K562 (cell line): ENCODE measurements around the gene DDAH1. TPM values are rescaled to one million over a fixed set of nuclear protein-coding genes. Genes with fewer than 3 reads are reported as not detected.
A peak's percentile ranks its signal among the peaks of the same experiment; 100 is the strongest.

Source experiments
- ARID1B ChIP-seq: fragments of 450-650 bp; IDR thresholded peaks from 2 replicates; pipeline ENCODE4 v1.6.1; 2016; ENCODE audit warnings: antibody characterized with exemption, mild to moderate bottlenecking, inconsistent platforms
- ATF7 ChIP-seq: fragments of 450-650 bp; IDR thresholded peaks from 2 replicates; pipeline ENCODE4 v1.7.1; 2014; ENCODE audit warnings: mild to moderate bottlenecking, moderate library complexity
- BACH1 ChIP-seq: fragments of 200-800 bp; sonication (Bioruptor generic); IDR thresholded peaks from 2 replicates; pipeline ENCODE4 v1.6.1; 2016; ENCODE audit warnings: missing genetic modification characterization, missing compliant biosample characterization
- FOXA3 ChIP-seq, 2 experiments: fragments of 450-650 bp in 1 of 2; sonication (generic) in 1 of 2; formaldehyde crosslinking; IDR thresholded peaks in 1 of 2; conservative IDR thresholded peaks in 1 of 2; 2 replicates each; pipeline versions ENCODE4 v1.4.0 to v1.8.0; 2020 to 2022; ENCODE audit warnings: mild to moderate bottlenecking in 2 of 2, missing genetic modification reagents in 1 of 2
- GABPA ChIP-seq: fragments of 200-800 bp; sonication (Bioruptor generic); conservative IDR thresholded peaks from 2 replicates; pipeline ENCODE4 v1.6.1; 2016; ENCODE audit warnings: low read depth, missing genetic modification characterization, missing compliant biosample characterization
- HMBOX1 ChIP-seq: sonication (generic); IDR thresholded peaks from 2 replicates; pipeline ENCODE4 v1.6.1; 2016
- MEF2D ChIP-seq: conservative IDR thresholded peaks from 2 replicates; pipeline ENCODE4 v1.6.1; 2016; ENCODE audit warnings: low read depth, missing genetic modification characterization, missing compliant biosample characterization
- NR2C2 ChIP-seq, 2 experiments: fragments of 200-800 bp in 1 of 2; sonication (Bioruptor generic) in 1 of 2; sonication (generic) in 1 of 2; formaldehyde crosslinking in 1 of 2; IDR thresholded peaks; 2 replicates each; pipeline versions ENCODE4 v1.6.1 to v1.8.0; 2016 to 2022; ENCODE audit warnings: mild to moderate bottlenecking in 1 of 2, missing compliant biosample characterization in 1 of 2, missing genetic modification characterization in 1 of 2, missing genetic modification reagents in 1 of 2
- PHF8 ChIP-seq: fragments of 200-600 bp; sonication (generic); IDR thresholded peaks from 2 replicates; pipeline ENCODE4 v1.6.1; 2012; ENCODE audit warnings: mixed run types, mild to moderate bottlenecking, inconsistent platforms, low read length, moderate library complexity, borderline replicate concordance
- TEAD1 ChIP-seq, 2 experiments: fragments of 450-650 bp in 1 of 2; sonication (generic) in 1 of 2; formaldehyde crosslinking; IDR thresholded peaks; 2 replicates each; pipeline versions ENCODE4 v1.4.0 to v1.8.0; 2020 to 2022; ENCODE audit warnings: mild to moderate bottlenecking in 2 of 2, missing genetic modification reagents in 1 of 2
- ZBTB5 ChIP-seq: fragments of 450-650 bp; IDR thresholded peaks from 2 replicates; pipeline ENCODE4 v1.6.1; 2017; ENCODE audit warnings: antibody characterized with exemption
- ZBTB9 ChIP-seq: fragments of 450-650 bp; formaldehyde crosslinking; IDR thresholded peaks from 2 replicates; pipeline ENCODE4 v1.4.0; 2020; ENCODE audit warnings: mild to moderate bottlenecking, moderate library complexity
- polyA plus RNA-seq, 8 experiments: library from polyadenylated mRNA; depleted of rRNA in 4 of 8; stranded (reverse) in 5 of 8; unstranded in 3 of 8; fragments of >200 nt; fragmentation: Nextera tagmentation in 2 of 8; fragmentation: Illumina TruSeq in 1 of 8; extraction: Ambion mirVana in 2 of 8; extraction: Trizol in 1 of 8; gene quantifications; 2 replicates each; pipeline versions ENCODE4 v1.2.1 to v1.2.3, GENCODE V29; 2011 to 2014; ENCODE audit warnings: inconsistent platforms in 1 of 8, missing spikeins in 1 of 8
- total RNA-seq, 7 experiments: library from RNA; depleted of rRNA in 6 of 7; stranded (reverse); fragments of >200 nt in 6 of 7; fragmentation: Illumina TruSeq in 2 of 7; extraction: Trizol in 2 of 7; gene quantifications; 2 replicates each; pipeline versions ENCODE4 v1.2.1 to v1.2.3, GENCODE V29; 2011 to 2021; ENCODE audit warnings: low replicate concordance in 1 of 7
- TF ChIP-seq, protein P1 (sequence below), 2 experiments: fragments of 450-650 bp in 1 of 2; sonication (generic) in 1 of 2; formaldehyde crosslinking in 1 of 2; IDR thresholded peaks; 2 replicates each; pipeline versions ENCODE4 v1.7.1 to v1.9.0; 2016 to 2022; ENCODE audit warnings: inconsistent platforms in 1 of 2, mild to moderate bottlenecking in 1 of 2, missing genetic modification reagents in 1 of 2

Gene DDAH1
- total and polyA plus RNA-seq, 9 of the 15 experiments (the other 6 are each of a cell fraction or from before 2014, with no cell fraction given): 0.04 to 0.24 (median 0.10) TPM

- peak; percentile 80 for TF ChIP-seq GABPA (tag)
- peak in 1 of 2 experiments; percentile 46; a peak in 1 of 4 replicates for TF ChIP-seq TEAD1 (CRISPR knock-in tag; IDR thresholded peaks at IDR 0.05)
- TF ChIP-seq, protein P1, sequence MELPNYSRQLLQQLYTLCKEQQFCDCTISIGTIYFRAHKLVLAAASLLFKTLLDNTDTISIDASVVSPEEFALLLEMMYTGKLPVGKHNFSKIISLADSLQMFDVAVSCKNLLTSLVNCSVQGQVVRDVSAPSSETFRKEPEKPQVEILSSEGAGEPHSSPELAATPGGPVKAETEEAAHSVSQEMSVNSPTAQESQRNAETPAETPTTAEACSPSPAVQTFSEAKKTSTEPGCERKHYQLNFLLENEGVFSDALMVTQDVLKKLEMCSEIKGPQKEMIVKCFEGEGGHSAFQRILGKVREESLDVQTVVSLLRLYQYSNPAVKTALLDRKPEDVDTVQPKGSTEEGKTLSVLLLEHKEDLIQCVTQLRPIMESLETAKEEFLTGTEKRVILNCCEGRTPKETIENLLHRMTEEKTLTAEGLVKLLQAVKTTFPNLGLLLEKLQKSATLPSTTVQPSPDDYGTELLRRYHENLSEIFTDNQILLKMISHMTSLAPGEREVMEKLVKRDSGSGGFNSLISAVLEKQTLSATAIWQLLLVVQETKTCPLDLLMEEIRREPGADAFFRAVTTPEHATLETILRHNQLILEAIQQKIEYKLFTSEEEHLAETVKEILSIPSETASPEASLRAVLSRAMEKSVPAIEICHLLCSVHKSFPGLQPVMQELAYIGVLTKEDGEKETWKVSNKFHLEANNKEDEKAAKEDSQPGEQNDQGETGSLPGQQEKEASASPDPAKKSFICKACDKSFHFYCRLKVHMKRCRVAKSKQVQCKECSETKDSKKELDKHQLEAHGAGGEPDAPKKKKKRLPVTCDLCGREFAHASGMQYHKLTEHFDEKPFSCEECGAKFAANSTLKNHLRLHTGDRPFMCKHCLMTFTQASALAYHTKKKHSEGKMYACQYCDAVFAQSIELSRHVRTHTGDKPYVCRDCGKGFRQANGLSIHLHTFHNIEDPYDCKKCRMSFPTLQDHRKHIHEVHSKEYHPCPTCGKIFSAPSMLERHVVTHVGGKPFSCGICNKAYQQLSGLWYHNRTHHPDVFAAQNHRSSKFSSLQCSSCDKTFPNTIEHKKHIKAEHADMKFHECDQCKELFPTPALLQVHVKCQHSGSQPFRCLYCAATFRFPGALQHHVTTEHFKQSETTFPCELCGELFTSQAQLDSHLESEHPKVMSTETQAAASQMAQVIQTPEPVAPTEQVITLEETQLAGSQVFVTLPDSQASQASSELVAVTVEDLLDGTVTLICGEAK (IDR thresholded peaks at IDR 0.05): peak; percentile 59
- TF ChIP-seq, protein P1 (CRISPR knock-in tag; IDR thresholded peaks at IDR 0.05): no peak
- TF ChIP-seq ARID1B: peak; percentile 89
- TF ChIP-seq HMBOX1: peak; percentile 27; the same call in 1 of the 2 replicates
- 0 out of 2 replicates have a peak, but pooled peaks have one; percentile 47 for TF ChIP-seq MEF2D (tag)
- TF ChIP-seq ZBTB5: peak; percentile 97
- peak; percentile 89 for TF ChIP-seq ATF7
- TF ChIP-seq FOXA3 (CRISPR knock-in tag; conservative IDR thresholded peaks at IDR 0.05 in 1 of 2, IDR thresholded peaks at IDR 0.05 in 1 of 2): peak in 1 of 2 experiments; percentile 47; a peak in 1 of 4 replicates
- peak; percentile 68; the same call in 1 of the 2 replicates for TF ChIP-seq BACH1 (tag)
- no peak for TF ChIP-seq NR2C2 (CRISPR knock-in tag; IDR thresholded peaks at IDR 0.05)
- TF ChIP-seq NR2C2 (tag; IDR thresholded peaks at IDR 0.05): peak; percentile 52; the same call in 1 of the 2 replicates
- TF ChIP-seq PHF8: peak; percentile 18; the same call in 1 of the 2 replicates
- TF ChIP-seq ZBTB9: no peak
Measured at GRCh38 chr1:85278853-85279314, 186.1 kb downstream of the DDAH1 start (continued).
